Measurements from ENCODE around the gene C1QA.
"Not testable (repeated sequence)": the region's sequence is repeated elsewhere in the genome, so short reads cannot be mapped to it uniquely, and the experiment has no call there.

C1QA gene

DNA sequence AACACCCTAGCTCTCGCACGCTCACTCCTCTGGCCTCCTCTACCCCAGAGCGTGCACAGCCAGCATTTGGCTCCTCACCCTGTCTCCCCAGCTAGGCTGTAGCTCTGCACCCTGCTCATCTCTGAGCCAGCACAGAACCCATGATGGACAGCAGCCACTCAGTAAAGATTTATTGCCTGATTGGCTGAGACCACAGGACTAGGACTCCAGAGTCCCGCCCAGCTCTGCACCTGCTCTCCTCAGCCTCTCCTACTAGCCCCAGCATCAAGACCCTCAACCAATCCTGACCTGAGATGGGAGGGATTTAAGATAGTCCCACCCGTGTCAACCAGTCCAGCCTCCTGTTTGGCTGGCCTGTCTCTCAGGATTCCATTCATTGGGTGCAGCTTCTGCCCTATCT lies 25.9 kb downstream of the C1QA start:
- DNase-seq = peak; percentile 26
- in situ Hi-C loops (cut with MboI; ENCODE audit: low pct_unique_long_range_greater_than_20kb, low sequenced_read_pairs) = no loop called here

DNA sequence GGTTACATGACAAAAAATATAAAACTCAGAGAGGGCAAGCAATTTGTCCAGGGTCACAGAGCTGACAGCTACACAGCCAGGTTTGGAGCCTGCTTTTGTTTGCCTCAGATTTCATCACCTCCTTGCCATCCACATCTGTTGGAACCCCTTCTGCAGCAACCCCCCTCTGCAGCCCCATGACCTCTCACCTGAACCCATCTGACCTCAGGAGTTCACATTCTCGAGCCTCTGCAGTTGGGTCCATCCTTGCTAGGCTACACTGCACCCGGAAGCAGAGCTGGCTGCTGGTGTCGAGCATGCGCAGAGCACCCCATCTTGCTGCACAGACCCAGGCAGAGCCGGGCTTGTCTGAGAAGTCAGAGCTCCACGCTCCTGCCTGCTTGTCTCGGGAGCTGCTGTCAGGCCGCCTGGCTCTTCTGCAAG lies 26.6 kb downstream of the C1QA start:
- DNase-seq = no peak
- in situ Hi-C loops (cut with MboI; ENCODE audit: low pct_unique_long_range_greater_than_20kb, low sequenced_read_pairs) = no loop called here

DNA sequence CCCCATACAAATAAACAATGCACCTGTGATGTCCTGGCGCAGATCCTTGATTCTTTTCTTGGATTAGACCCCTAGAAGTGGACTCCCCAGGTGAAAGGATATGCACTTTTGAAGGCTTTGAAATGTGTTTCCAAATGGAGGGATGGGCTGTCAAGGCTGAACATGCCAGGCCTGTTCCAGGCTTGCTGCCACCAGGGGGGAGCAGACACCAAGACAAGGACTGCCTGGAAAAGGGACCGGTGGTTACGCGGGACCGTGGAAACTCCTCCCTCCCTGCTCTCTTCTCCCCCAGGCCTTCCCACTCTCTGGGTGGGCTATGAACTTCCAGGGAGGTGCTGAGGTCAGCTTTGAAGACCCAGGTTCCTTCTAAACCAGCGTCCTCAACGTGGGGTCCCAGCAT lies 29.3 kb downstream of the C1QA start:
- DNase-seq = peak; percentile 18
- in situ Hi-C loops (cut with MboI; ENCODE audit: low pct_unique_long_range_greater_than_20kb, low sequenced_read_pairs) = no loop called here

DNA sequence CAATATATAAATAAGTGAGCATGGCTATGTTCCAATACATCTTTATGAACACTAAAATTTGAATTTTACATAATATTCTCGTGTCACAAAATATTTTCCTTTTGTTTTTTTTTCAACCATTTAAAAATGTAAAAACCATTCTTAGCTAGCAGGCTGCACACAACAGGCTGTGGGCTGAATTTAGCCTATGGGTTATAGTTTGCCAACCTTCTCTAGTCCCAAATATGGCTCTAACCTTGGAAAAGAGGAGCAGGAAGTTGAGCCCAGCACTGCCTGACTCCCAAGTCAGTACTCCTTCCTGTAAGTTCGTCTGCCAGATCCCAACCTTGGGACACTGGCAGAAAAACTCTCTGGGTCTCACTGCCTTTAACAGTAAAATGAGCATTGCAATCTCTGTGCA lies 30.0 kb downstream of the C1QA start:
- in situ Hi-C loops (cut with MboI; ENCODE audit: low pct_unique_long_range_greater_than_20kb, low sequenced_read_pairs) = no loop called here
- DNase-seq = no peak

DNA sequence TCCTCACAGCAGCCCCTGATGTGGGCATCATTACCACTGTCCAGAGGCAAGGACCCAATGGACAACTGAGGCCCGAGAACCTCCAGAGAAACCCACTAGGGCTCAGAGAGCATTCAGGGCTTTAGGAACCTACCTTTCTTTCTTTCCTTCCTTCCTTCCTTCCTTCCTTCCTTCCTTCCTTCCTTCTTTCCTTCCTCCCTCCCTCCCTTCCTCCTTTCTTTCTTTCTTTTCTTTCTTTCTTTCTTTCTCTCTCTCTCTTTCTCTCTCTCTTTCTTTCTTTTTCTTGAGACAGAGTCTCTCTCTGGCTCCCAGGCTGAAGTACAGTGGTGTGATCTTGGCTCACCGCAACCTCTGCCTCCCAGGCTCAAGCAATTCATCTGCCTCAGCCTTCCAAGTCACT lies 32.4 kb downstream of the C1QA start:
- DNase-seq; in situ Hi-C loops (cut with MboI; ENCODE audit: low pct_unique_long_range_greater_than_20kb, low sequenced_read_pairs): not testable (repeated sequence)

DNA sequence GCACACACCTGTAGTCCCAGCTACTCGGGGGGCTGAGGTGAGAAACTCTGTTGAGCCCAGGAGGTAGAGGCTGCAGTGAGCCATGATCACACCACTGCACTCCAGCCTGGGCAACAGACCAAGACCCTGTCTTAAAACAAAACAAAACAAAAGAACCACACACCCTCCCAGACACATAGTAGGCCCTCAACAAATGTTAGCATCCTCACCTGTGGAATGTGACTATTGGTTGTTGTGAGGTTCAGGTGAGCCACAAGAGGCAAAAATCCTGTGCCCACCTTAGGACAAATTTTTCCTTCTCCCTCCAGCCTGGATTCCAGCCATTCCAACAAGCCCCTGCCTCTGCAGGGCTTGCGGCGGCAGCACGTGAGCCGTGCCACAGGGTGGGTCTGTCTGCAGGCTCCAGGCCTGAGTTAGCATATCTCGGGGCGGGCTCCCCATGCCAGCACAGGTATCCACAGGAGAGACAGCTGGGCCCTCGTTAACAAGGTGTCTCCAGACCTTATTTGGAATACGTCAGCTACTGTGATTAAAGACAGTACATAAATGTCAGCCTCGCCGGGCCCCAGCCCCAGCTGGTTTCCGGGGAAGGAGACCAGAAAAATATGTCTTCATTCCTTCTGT lies 34.0 kb downstream of the C1QA start:
- in situ Hi-C loops (cut with MboI; ENCODE audit: low pct_unique_long_range_greater_than_20kb, low sequenced_read_pairs) = no loop called here

DNA sequence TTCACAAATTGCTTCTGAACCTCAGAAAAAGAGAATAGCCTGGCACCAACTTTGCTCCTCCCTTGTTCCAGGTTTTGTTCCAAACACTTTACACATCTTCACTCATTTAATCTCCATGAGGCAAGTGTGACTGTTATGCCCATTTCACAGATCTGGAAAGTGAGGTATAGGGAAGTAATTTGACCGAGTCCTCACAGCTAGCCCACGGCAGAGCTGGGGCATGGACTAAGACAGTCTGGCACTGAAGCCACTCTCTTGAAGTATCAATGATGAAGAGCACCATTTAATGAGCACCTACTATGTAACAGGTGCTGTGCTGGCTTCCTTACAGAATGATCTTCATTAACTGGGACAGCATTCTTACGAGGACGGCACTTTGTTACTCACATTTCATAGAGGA lies 35.6 kb downstream of the C1QA start:
- in situ Hi-C loops (cut with MboI; ENCODE audit: low pct_unique_long_range_greater_than_20kb, low sequenced_read_pairs) = no loop called here

More for the DNA sequence above, 34.0 kb downstream of the C1QA start:
- DNase-seq = no peak

DNA sequence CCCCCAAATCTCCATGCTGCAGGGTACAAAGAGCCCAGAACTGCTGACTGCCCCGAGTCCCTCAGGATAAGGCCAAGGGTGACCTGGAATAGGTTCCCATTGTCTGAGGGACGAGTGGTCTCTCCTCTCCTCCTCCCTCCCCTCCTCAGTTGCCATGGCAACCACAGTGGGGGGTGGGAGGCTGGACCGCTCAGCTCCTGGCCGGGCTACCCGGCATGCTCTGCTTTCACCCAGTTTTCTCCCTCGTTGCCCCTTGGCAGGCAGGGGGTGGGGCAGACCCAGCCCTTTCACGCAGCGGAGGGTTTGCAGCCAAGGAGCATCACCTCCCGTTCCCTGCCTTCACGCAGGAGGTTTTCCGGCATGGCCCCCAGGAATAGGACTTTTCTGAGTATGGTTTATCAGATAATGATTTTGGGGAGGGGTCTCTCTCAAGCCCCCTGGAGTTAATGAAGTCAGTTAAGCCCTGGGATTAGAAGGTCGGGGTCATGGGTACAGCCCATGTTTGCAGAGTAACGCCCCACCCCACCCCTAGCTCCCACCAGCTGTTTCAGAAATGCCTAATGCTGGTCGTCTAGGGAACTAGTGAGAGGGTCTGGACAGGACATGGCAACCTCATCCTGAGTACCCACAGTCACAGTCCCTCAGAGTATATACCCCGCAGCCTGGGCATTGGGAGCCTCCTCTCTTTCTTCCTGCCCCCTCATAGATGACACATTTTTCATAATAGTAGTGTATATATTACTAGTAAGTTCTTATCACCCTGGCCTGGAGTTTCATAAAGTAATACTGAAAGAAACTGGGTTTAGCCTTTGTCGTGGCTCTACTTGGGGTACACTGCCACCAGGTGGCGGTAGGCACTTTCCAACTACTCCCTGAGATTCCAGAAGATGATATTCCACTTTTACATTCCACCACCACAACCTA lies 37.3 kb downstream of the C1QA start:
- in situ Hi-C loops (cut with MboI; ENCODE audit: low pct_unique_long_range_greater_than_20kb, low sequenced_read_pairs) = no loop called here
- DNase-seq = peak; percentile 43

More for the DNA sequence above, 35.6 kb downstream of the C1QA start:
- no peak for DNase-seq

DNA sequence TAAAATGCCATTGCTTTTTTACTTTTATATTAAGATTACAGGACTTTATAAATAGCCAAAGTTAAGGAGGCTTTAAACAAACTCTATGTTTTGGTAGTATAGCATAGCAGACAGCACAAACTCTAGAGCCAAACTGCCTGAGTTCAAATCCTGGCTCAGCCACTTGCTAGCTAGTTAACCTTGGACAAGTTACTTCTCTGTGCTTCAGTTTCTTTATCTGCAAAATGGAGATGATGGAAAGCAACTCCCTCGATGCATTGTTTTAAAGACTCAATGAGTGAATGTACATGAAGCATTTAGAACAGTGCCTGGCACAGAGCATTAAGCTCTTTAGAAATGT lies 38.0 kb downstream of the C1QA start:
- no peak for DNase-seq
- in situ Hi-C loops (cut with MboI; ENCODE audit: low pct_unique_long_range_greater_than_20kb, low sequenced_read_pairs) = no loop called here

DNA sequence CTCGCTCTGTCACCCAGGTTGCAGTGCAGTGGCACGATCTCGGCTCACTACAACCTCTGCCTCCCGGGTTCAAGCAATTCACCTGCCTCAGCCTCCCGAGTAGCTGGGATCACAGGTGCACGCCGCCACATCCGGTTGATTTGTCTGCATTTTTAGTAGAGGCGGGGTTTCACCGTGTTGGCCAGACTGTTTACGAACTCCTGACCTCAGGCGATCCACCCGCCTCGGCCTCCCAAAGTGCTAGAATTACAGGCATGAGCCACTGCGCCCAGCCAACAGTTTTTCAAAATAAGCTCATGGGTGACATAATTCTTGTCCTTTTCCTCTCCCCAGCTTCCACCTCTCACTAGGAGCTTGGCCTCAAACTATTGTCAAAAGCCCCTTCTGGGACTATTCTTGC lies 39.7 kb downstream of the C1QA start:
- not testable (repeated sequence) for DNase-seq

DNA sequence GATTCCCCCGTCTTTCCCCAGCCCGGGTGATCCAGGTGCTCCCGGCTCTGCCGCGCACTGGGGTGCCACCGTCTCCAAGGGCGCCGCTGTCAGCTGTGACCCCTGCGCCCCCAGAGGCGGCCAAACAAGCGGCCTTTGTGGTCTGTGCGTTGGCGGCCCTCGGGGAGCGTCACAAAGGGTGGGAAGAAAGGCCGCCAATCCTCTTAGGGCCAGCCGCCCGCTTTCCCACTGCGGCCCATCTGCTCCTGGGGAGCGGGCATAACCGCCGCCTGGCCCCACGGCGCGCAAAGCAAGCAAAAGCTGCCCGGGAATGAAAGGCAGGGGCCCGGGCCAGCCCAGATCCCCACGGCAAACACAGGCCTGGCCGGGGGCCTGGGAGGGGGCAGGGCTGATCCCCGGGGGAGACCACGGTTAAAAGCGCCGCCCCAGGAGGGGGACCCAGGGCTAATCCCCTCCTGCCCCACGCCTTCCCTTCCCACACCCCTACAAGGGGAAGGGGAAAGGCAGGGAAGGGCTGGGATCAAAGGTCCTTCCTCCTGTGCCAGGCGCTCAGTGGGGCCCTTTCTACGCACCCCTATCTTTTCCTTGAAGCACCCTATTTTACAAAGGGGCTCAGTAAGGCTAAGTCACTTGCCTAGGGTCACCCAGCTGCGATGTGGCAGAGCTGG lies 40.6 kb downstream of the C1QA start:
- DNase-seq = no peak
- in situ Hi-C loops (cut with MboI; ENCODE audit: low pct_unique_long_range_greater_than_20kb, low sequenced_read_pairs) = no loop called here

More for the DNA sequence above, 39.7 kb downstream of the C1QA start:
- in situ Hi-C loops (cut with MboI; ENCODE audit: low pct_unique_long_range_greater_than_20kb, low sequenced_read_pairs) = not testable (repeated sequence)

DNA sequence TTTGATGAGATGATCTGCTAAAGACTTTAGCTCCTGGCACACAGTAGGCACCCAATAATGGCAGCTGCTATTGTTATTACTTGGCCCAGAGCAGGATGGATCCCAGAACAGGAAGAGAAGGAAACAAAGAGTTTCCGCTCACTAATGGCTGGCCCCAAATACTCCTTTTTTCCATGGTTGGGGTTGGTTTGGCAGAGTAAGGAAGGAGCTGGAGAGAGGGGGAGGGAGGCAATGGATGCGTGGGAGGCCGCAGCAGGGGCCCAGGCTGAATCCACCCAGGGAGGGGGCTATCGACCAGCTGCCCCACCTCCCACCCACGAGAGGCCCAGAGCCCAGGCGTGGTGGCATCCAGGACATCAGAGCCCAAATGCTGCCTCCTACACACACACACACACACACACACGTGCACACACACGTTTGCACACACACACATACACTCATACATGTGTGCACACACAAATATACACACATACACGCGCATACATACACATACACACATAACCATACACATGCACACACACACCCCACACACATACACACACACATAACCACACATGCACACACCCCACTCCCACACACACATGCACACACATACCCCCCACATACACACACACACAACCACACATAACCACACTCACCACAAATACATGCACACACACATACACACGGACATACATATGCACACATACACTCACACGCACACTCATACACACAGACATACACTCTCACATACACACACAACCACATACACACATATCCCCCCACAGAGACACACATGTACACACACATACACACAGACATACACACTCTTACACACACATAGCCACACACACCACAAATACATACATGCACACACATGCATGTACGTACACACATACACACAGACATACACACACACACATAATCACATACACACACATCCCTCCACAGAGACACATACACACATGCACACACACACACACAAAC lies 41.8 kb downstream of the C1QA start:
- in situ Hi-C loops (cut with MboI; ENCODE audit: low pct_unique_long_range_greater_than_20kb, low sequenced_read_pairs) = no loop called here
- no peak for DNase-seq

DNA sequence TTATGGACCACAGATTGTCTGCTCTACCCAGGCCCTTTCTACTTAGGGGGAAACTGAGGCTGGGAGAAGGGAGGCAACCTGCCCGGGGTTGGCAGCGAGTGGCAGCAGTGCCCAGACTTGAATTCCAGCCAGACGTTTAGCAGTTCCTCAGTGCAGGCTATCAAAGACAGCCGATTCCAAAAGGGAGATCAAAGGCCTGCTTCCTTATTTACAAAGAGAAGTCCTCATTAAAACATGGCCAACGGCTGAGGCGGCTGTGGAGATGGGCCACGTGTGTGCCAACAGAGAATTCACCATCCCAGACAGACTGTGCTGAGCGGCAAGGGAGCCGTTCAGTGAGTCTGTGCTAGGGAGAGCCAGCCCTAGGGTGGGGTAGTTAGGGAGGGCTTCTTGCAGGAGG lies 44.3 kb downstream of the C1QA start:
- DNase-seq = no peak
- in situ Hi-C loops (cut with MboI; ENCODE audit: low pct_unique_long_range_greater_than_20kb, low sequenced_read_pairs) = no loop called here

DNA sequence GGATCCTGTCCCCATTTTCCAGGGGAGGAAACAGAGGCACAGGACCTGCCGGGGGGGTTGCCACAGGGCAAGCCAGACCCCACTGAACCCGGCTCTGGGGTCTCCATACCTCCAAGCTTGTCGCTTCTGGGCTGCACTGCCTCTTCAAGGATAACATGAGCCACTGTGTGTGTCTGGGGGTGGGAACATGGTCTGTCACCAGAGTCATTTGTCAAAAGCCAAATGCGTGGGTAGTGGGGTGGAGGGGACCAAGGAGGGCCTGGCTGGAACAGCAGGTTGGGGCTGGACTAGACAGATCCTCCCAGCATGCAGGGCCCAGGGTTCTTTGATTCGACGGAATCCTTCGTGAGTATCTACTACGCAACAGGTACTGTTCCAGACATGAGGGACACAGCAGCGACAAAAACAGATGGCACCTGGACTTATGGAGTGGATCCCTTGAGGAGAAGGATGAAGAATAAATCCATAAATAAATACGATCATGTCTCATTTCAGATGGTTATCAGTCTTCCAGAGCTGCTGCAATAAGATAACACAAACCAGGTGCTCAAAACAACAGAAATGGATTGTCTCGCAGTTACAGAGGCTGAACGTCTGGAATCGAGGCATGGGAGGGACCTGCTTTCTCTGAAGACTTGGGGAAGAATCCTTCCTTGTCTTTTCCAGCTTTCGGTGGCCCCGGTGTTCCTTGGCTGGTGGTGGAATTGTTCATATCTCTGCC lies 45.3 kb downstream of the C1QA start:
- in situ Hi-C loops (cut with MboI; ENCODE audit: low pct_unique_long_range_greater_than_20kb, low sequenced_read_pairs) = no loop called here
- DNase-seq = no peak

DNA sequence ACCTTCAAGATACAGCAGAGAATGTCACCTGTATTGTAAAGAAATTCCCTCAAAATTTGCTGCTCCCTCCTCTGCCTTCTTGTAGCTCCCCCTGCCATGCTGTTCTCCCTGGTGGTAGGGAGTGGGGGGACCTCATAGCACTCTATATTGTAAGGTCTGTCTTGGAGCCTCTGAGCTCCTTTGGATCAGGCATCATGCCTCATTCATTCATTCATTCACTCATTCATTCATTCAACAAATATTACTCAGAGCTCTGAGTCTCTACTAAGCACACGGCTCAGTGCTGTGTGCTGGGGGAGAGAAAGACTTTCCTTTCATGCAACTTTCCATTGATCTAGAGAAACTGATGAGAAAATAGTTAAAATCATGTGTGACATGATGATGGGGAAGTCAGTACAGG lies 47.1 kb downstream of the C1QA start:
- in situ Hi-C loops (cut with MboI; ENCODE audit: low pct_unique_long_range_greater_than_20kb, low sequenced_read_pairs) = no loop called here

DNA sequence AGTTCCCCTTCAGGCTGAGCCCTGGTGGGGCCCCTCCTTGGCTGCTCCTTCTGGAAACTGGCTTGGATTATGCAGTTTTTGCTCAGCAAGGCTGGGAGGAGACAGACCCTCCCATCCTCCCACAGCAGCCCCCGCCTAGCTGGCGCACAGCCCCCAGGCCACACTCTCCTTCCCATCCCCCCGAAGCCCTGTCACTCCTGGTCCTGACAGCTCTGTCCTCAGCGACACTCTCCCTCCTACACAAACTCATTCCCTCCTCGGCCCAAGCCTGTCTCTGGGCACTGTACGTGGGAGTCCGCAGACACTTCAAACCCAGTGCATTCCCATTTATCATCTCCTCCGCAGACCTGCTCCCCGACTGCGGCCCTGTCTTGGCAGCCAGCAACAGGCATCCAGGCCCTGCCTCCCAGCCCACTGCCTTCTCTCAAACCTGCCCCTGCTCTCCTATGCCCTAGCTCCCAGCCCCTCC lies 49.2 kb downstream of the C1QA start:
- DNase-seq = no peak
- in situ Hi-C loops (cut with MboI; ENCODE audit: low pct_unique_long_range_greater_than_20kb, low sequenced_read_pairs) = no loop called here

More for the DNA sequence above, 47.1 kb downstream of the C1QA start:
- no peak for DNase-seq

DNA sequence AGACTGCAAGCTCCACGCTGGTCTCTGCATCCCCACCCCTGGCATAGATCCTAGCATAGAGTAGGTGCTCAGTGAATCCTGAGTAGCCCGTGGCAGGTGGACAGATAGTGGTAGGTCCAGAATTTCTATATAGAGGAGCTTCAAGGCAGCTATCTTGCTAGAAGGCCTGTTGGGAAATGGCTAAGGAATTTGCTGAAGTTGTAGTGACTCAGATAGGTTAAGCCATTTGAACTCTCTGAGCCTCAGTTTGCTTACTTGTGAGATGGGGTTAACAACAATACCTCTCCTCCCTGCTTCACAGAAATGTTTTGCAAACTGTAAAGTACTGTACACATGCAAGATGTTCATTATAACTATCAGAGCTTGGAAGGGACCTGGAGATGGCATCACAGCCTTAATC lies 50.8 kb downstream of the C1QA start:
- in situ Hi-C loops (cut with MboI; ENCODE audit: low pct_unique_long_range_greater_than_20kb, low sequenced_read_pairs) = no loop called here
- no peak for DNase-seq

DNA sequence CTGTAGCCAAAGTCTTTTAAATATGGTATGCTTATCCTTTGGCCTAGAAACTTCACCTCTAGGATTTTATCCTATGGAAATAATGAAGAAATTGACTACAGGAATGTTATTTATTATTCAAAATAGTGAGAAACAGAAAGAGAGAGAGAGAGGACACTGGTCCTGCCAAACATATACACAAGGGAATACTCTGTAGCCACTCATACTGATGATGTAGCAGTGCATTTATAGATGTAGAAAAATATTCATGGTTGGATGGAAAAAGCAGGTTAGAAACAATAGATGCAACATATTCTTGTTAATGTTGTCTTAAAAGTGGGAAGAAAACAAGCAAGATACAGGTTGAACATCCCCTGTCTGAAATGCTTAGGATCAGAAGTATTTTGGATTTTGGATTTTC lies 52.0 kb downstream of the C1QA start:
- in situ Hi-C loops (cut with MboI; ENCODE audit: low pct_unique_long_range_greater_than_20kb, low sequenced_read_pairs) = no loop called here
- no peak for DNase-seq
